HEK293 (cell line): ENCODE data around the gene COL17A1.

Experiments
- CTCF ChIA-PET: fragments of 350-600 bp; formaldehyde crosslinking; extraction: SDS; loops from one replicate; lab custom pipeline; 2021; ENCODE audit warnings: antibody characterized with exemption; lab: Yijun Ruan, JAX
- POLR2A ChIA-PET: fragments of 300-600 bp; formaldehyde crosslinking; extraction: SDS; loops from one replicate; lab custom pipeline; 2020; ENCODE audit warnings: antibody characterized with exemption, inconsistent platforms; lab: Yijun Ruan, JAX
- H3K27ac ChIP-seq: fragments of 200-500 bp; sonication (Bioruptor generic); 2 replicates; pipeline ENCODE4 v1.5.1; 2014; ENCODE audit warnings: low read depth, low read length, control low read depth, inconsistent platforms; ENCODE audit errors: extremely low read depth
- H3K36me3 ChIP-seq, 2 experiments: fragments of 200-500 bp in 1 of 2; sonication (Bioruptor generic) in 1 of 2; 1 replicate in 1 of 2; 2 replicates in 1 of 2; pipeline ENCODE4 v1.5.1; 2014 to 2017; ENCODE audit warnings: inconsistent platforms in 2 of 2, low read length in 2 of 2; ENCODE audit not compliant: control insufficient read depth in 2 of 2, insufficient read depth in 1 of 2
- H3K4me1 ChIP-seq: fragments of 200-500 bp; sonication (Bioruptor generic); 2 replicates; pipeline ENCODE4 v1.5.1; 2014; ENCODE audit warnings: mild to moderate bottlenecking, low read length, inconsistent platforms; ENCODE audit not compliant: control insufficient read depth, insufficient read depth
- H3K4me3 ChIP-seq: 2 replicates; pipeline ENCODE4 v1.5.1; 2011; ENCODE audit warnings: low read depth, mild to moderate bottlenecking, control low read depth, low read length, moderate library complexity
- H3K9me3 ChIP-seq: fragments of 200-500 bp; sonication (Bioruptor generic); 2 replicates; pipeline ENCODE4 v1.5.1; 2014; ENCODE audit warnings: low read depth, low read length, inconsistent platforms; ENCODE audit not compliant: control insufficient read depth, insufficient read depth
- HIC1 ChIP-seq: fragments of 450-650 bp; formaldehyde crosslinking; IDR thresholded peaks from 2 replicates; pipeline ENCODE4 v1.5.1; 2016; ENCODE audit warnings: missing biosample characterization, missing genetic modification characterization
- HOXC10 ChIP-seq: sonication (generic); formaldehyde crosslinking; IDR thresholded peaks from 2 replicates; pipeline ENCODE4 v1.8.1; 2023; ENCODE audit warnings: mild to moderate bottlenecking, missing genetic modification reagents
- IKZF3 ChIP-seq: fragments of 450-650 bp; IDR thresholded peaks from 2 replicates; pipeline ENCODE4 v1.5.0; 2018; ENCODE audit warnings: missing biosample characterization, mild to moderate bottlenecking, missing genetic modification characterization, moderate library complexity
- SETDB1 ChIP-seq: IDR thresholded peaks from one replicate; pipeline ENCODE4 v1.6.1; 2017; ENCODE audit warnings: mild to moderate bottlenecking, low read length, moderate library complexity, mixed read lengths; ENCODE audit not compliant: insufficient read length
- ZFP41 ChIP-seq: fragments of 450-650 bp; formaldehyde crosslinking; IDR thresholded peaks from 2 replicates; pipeline ENCODE4 v1.5.1; 2016; ENCODE audit warnings: missing biosample characterization, missing genetic modification characterization, borderline replicate concordance
- ZIC2 ChIP-seq: fragments of 450-650 bp; formaldehyde crosslinking; IDR thresholded peaks from 2 replicates; pipeline ENCODE4 v1.5.1; 2016; ENCODE audit warnings: missing biosample characterization, missing genetic modification characterization
- ZNF112 ChIP-seq: fragments of 450-650 bp; formaldehyde crosslinking; IDR thresholded peaks from 2 replicates; pipeline ENCODE4 v1.5.0; 2017; ENCODE audit warnings: missing biosample characterization, missing genetic modification characterization
- ZNF121 ChIP-seq: fragments of 450-650 bp; formaldehyde crosslinking; IDR thresholded peaks from 2 replicates; pipeline ENCODE4 v1.5.1; 2016; ENCODE audit warnings: missing biosample characterization, missing genetic modification characterization
- ZNF140 ChIP-seq: fragments of 450-650 bp; formaldehyde crosslinking; IDR thresholded peaks from 2 replicates; pipeline ENCODE4 v1.5.1; 2016; ENCODE audit warnings: missing biosample characterization, missing genetic modification characterization
- ZNF19 ChIP-seq: fragments of 450-650 bp; formaldehyde crosslinking; IDR thresholded peaks from 2 replicates; pipeline ENCODE4; 2016; ENCODE audit warnings: missing biosample characterization, missing genetic modification characterization, low read depth
- ZNF202 ChIP-seq: fragments of 450-650 bp; formaldehyde crosslinking; IDR thresholded peaks from 2 replicates; pipeline ENCODE4 v1.5.1; 2016; ENCODE audit warnings: missing biosample characterization, missing genetic modification characterization, borderline replicate concordance
- ZNF211 ChIP-seq: fragments of 450-650 bp; formaldehyde crosslinking; IDR thresholded peaks from 2 replicates; pipeline ENCODE4 v1.5.1; 2016; ENCODE audit warnings: low read depth, missing biosample characterization, missing genetic modification characterization
- ZNF223 ChIP-seq: fragments of 450-650 bp; formaldehyde crosslinking; IDR thresholded peaks from 2 replicates; pipeline ENCODE4 v1.5.1; 2016; ENCODE audit warnings: missing biosample characterization, missing genetic modification characterization
- ZNF239 ChIP-seq: fragments of 450-650 bp; formaldehyde crosslinking; IDR thresholded peaks from 2 replicates; pipeline ENCODE4 v1.5.1; 2016; ENCODE audit warnings: missing biosample characterization, missing genetic modification characterization
- ZNF24 ChIP-seq: fragments of 450-650 bp; formaldehyde crosslinking; IDR thresholded peaks from 2 replicates; pipeline ENCODE4 v1.5.1; 2016; ENCODE audit warnings: missing biosample characterization, missing genetic modification characterization
- ZNF248 ChIP-seq: fragments of 450-650 bp; formaldehyde crosslinking; IDR thresholded peaks from 2 replicates; pipeline ENCODE4 v1.5.1; 2017; ENCODE audit warnings: missing biosample characterization, missing genetic modification characterization
- ZNF404 ChIP-seq: fragments of 450-650 bp; formaldehyde crosslinking; IDR thresholded peaks from 2 replicates; pipeline ENCODE4 v1.5.1; 2017; ENCODE audit warnings: missing biosample characterization, missing genetic modification characterization
- ZNF529 ChIP-seq: fragments of 450-650 bp; formaldehyde crosslinking; IDR thresholded peaks from 2 replicates; pipeline ENCODE4 v1.5.1; 2017; ENCODE audit warnings: missing genetic modification characterization, missing biosample characterization; ENCODE audit not compliant: insufficient replicate concordance
- ZNF530 ChIP-seq: fragments of 450-650 bp; formaldehyde crosslinking; IDR thresholded peaks from 2 replicates; pipeline ENCODE4 v1.5.1; 2016; ENCODE audit warnings: low read depth, missing biosample characterization, missing genetic modification characterization
- ZNF664 ChIP-seq: fragments of 450-650 bp; formaldehyde crosslinking; IDR thresholded peaks from 2 replicates; pipeline ENCODE4 v1.5.1; 2016; ENCODE audit warnings: missing biosample characterization, missing genetic modification characterization
- ZNF747 ChIP-seq: fragments of 450-650 bp; formaldehyde crosslinking; IDR thresholded peaks from 2 replicates; pipeline ENCODE4 v1.5.1; 2016; ENCODE audit warnings: missing biosample characterization, missing genetic modification characterization
- ZNF830 ChIP-seq: fragments of 450-650 bp; IDR thresholded peaks from 2 replicates; pipeline ENCODE4 v1.5.0; 2018; ENCODE audit warnings: missing biosample characterization, missing genetic modification characterization, low read depth, mild to moderate bottlenecking, moderate library complexity
- ZSCAN23 ChIP-seq: fragments of 450-650 bp; formaldehyde crosslinking; IDR thresholded peaks from 2 replicates; pipeline ENCODE4 v1.5.1; 2016; ENCODE audit warnings: missing biosample characterization, missing genetic modification characterization
- ZSCAN30 ChIP-seq: fragments of 450-650 bp; IDR thresholded peaks from 2 replicates; pipeline ENCODE4 v1.5.1; 2018; ENCODE audit warnings: missing biosample characterization, mild to moderate bottlenecking, missing genetic modification characterization, moderate library complexity

The COL17A1 gene

GRCh38 chr10:104057717-104058116, 28.0 kb downstream of the COL17A1 start:
- Histone ChIP-seq H3K27ac (no peak overlapping the region), H3K36me3 (no peaks in the 10 kb centered on the region), H3K9me3 (no peaks in the 10 kb centered on the region)
- TF ChIP-seq ZNF830 (tag by site-specific recombination) (no peak), ZNF121 (tag by site-specific recombination) (no peak), ZNF211 (tag by site-specific recombination) (no peak), IKZF3 (tag by site-specific recombination) (no peak), ZNF747 (tag by site-specific recombination) (no peak)
- TF ChIP-seq, all 188 proteins: peak for 0
- POLR2A ChIA-PET = no interaction called here
- Histone ChIP-seq H3K4me3 (no peak overlapping the region), H3K4me1 (no peaks in the 10 kb centered on the region)
- CTCF ChIA-PET = interaction anchor here (0.9 to 1.8 kb wide), 4 partner anchors 9 to 170 kb away, joined by 3 to 4 read pairs (median 4); partner anchors contain the start of gene SFR1

- no peak for TF ChIP-seq ZNF239 (tag by site-specific recombination)
- TF ChIP-seq ZNF404 (tag by site-specific recombination) = no peak
- TF ChIP-seq ZSCAN30 (tag by site-specific recombination) = no peak
- TF ChIP-seq ZNF19 (tag by site-specific recombination) = no peak
- no peak for TF ChIP-seq ZNF529 (tag by site-specific recombination)
- TF ChIP-seq HOXC10 (CRISPR knock-in tag) = no peak
- TF ChIP-seq ZSCAN23 (tag by site-specific recombination) = no peak
- TF ChIP-seq ZNF202 (tag by site-specific recombination) = no peak
- no peak for TF ChIP-seq ZNF530 (tag by site-specific recombination)
- no peak for TF ChIP-seq HIC1 (tag by site-specific recombination)
- TF ChIP-seq ZFP41 (tag by site-specific recombination) = no peak
- TF ChIP-seq SETDB1 = no peak
- no peak for TF ChIP-seq ZNF664 (tag by site-specific recombination)
- no peak for TF ChIP-seq ZNF24
- no peak for TF ChIP-seq ZNF140 (tag by site-specific recombination)
- no peak for TF ChIP-seq ZNF223
- no peak for TF ChIP-seq ZNF248 (tag by site-specific recombination)
- no peak for TF ChIP-seq ZNF112 (tag by site-specific recombination)
- no peak for TF ChIP-seq ZIC2 (tag by site-specific recombination)
- H3K27ac ChIP-seq = no peak overlapping the region
- no peaks in the 10 kb centered on the region for H3K4me1 ChIP-seq
- CTCF ChIA-PET = interaction anchor here (0.9 to 1.4 kb wide), 3 partner anchors 8 to 169 kb away, joined by 3 to 4 read pairs (median 4); no protein-coding TSS in a partner anchor
- H3K4me3 ChIP-seq = no peak overlapping the region
- no peaks in the 10 kb centered on the region for H3K36me3 ChIP-seq
- POLR2A ChIA-PET = interaction anchor here (1.2 kb wide), 1 partner anchor 65 kb away, joined by 5 read pairs; the partner anchor contains the start of gene SFR1
- no peaks in the 10 kb centered on the region for H3K9me3 ChIP-seq
Measured at GRCh38 chr10:104056619-104057273, 28.9 kb downstream of the COL17A1 start.
